MM.1S (cell line): ENCODE data around the gene MNAT1.
A peak's percentile ranks its signal among the peaks of the same experiment; 100 is the strongest.
"Not testable (repeated sequence)": the region's sequence is repeated elsewhere in the genome, so short reads cannot be mapped to it uniquely, and the experiment has no call there.

Experiments
- DNase-seq: peaks from one replicate; pipeline ENCODE4 v3.0.0-alpha.2; 2015
- H2AFZ ChIP-seq: fragments of 300-600 bp; sonication (generic); 2 replicates; pipeline ENCODE4 v1.6.0; 2016; ENCODE audit warnings: antibody characterized with exemption, low read length
- H3F3A ChIP-seq: fragments of 300-600 bp; sonication (generic); 2 replicates; pipeline ENCODE4 v1.6.1; 2016; ENCODE audit warnings: mild to moderate bottlenecking, antibody characterized with exemption, low read length, moderate library complexity, mixed read lengths; ENCODE audit not compliant: insufficient read depth
- H3K27ac ChIP-seq: fragments of 300-600 bp; sonication (generic); 2 replicates; pipeline ENCODE4 v1.5.1; 2016; ENCODE audit warnings: mild to moderate bottlenecking, low read length
- H3K27me3 ChIP-seq: fragments of 300-600 bp; sonication (generic); replicated peaks from 2 replicates; pipeline ENCODE4 v1.6.0; 2016; ENCODE audit warnings: low read length; ENCODE audit not compliant: insufficient read depth
- H3K36me3 ChIP-seq: fragments of 300-600 bp; sonication (generic); replicated peaks from 2 replicates; pipeline ENCODE4 v1.6.1; 2016; ENCODE audit warnings: mild to moderate bottlenecking, low read length, mixed read lengths; ENCODE audit not compliant: insufficient read depth
- H3K4me1 ChIP-seq: fragments of 300-600 bp; sonication (generic); 2 replicates; pipeline ENCODE4 v1.6.1; 2016; ENCODE audit warnings: low read length, mixed read lengths
- H3K4me2 ChIP-seq: fragments of 300-600 bp; sonication (generic); 2 replicates; pipeline ENCODE4 v1.6.0; 2016; ENCODE audit warnings: low read depth, low read length
- H3K4me3 ChIP-seq: fragments of 300-600 bp; sonication (generic); 2 replicates; pipeline ENCODE4 v1.5.1; 2016; ENCODE audit warnings: low read length, mixed read lengths
- H3K79me2 ChIP-seq: fragments of 300-600 bp; sonication (generic); 2 replicates; pipeline ENCODE4 v1.6.1; 2016; ENCODE audit warnings: mixed run types, low read length, mixed read lengths
- H3K9ac ChIP-seq: fragments of 300-600 bp; sonication (generic); 2 replicates; pipeline ENCODE4 v1.6.1; 2016; ENCODE audit warnings: low read length, mixed read lengths
- H3K9me2 ChIP-seq: fragments of 300-600 bp; sonication (generic); replicated peaks from 2 replicates; pipeline ENCODE4 v1.6.1; 2016; ENCODE audit warnings: mild to moderate bottlenecking, low read length, mixed read lengths; ENCODE audit not compliant: insufficient read depth
- H3K9me3 ChIP-seq: fragments of 300-600 bp; sonication (generic); replicated peaks from 2 replicates; pipeline ENCODE4 v1.6.1; 2016; ENCODE audit warnings: mild to moderate bottlenecking, low read length, mixed read lengths; ENCODE audit not compliant: insufficient read depth
- H4K20me1 ChIP-seq: fragments of 300-600 bp; sonication (generic); 2 replicates; pipeline ENCODE4 v1.6.1; 2016; ENCODE audit warnings: mild to moderate bottlenecking, low read length, moderate library complexity, mixed read lengths; ENCODE audit not compliant: insufficient read depth
- EZH2 ChIP-seq: fragments of 300-600 bp; sonication (generic); optimal IDR thresholded peaks from 2 replicates; pipeline ENCODE3; 2017; ENCODE audit warnings: low read depth, mild to moderate bottlenecking, antibody characterized with exemption, low read length, mixed read lengths
- EZH2phosphoT487 ChIP-seq: fragments of 300-600 bp; sonication (generic); IDR thresholded peaks from 2 replicates; pipeline ENCODE4 v1.6.1; 2018; ENCODE audit warnings: antibody characterized with exemption, low read length
- TF ChIP-seq, protein P1 (sequence below): fragments of 300-600 bp; sonication (generic); IDR thresholded peaks from 2 replicates; pipeline ENCODE4 v1.5.1; 2016; ENCODE audit warnings: antibody characterized with exemption, low read length, mixed read lengths

MNAT1 gene

GRCh38 chr14:60723907-60724618, 10.5 kb upstream of the MNAT1 start, which contains the start of gene SIX4:
Gene SIX4 (minus strand): TSS chr14:60724351. CDS start chr14:60724074, 277 bp downstream.
- H3K36me3 ChIP-seq, result no peaks in the 10 kb centered on the region
- no peaks in the 10 kb centered on the region for H3K4me1 ChIP-seq
- no peaks in the 10 kb centered on the region for H3K9me2 ChIP-seq
- H3K4me2 ChIP-seq, result peak within 1 kb of the TSS; percentile 69
- DNase-seq, result peak; percentile 67
- no peaks in the 10 kb centered on the region for H3F3A ChIP-seq
- peak within 1 kb of the TSS; percentile 51; the same call in 1 of the 2 replicates for H3K27ac ChIP-seq
- peak within 1 kb of the TSS; percentile 76 for H3K4me3 ChIP-seq
- no peaks in the 10 kb centered on the region for H3K79me2 ChIP-seq
- TF ChIP-seq, protein P1, sequence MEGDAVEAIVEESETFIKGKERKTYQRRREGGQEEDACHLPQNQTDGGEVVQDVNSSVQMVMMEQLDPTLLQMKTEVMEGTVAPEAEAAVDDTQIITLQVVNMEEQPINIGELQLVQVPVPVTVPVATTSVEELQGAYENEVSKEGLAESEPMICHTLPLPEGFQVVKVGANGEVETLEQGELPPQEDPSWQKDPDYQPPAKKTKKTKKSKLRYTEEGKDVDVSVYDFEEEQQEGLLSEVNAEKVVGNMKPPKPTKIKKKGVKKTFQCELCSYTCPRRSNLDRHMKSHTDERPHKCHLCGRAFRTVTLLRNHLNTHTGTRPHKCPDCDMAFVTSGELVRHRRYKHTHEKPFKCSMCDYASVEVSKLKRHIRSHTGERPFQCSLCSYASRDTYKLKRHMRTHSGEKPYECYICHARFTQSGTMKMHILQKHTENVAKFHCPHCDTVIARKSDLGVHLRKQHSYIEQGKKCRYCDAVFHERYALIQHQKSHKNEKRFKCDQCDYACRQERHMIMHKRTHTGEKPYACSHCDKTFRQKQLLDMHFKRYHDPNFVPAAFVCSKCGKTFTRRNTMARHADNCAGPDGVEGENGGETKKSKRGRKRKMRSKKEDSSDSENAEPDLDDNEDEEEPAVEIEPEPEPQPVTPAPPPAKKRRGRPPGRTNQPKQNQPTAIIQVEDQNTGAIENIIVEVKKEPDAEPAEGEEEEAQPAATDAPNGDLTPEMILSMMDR, result no peak
- TF ChIP-seq EZH2phosphoT487, result no peak
- no peak for TF ChIP-seq EZH2
- H4K20me1 ChIP-seq, result no peaks in the 10 kb centered on the region
- no peaks in the 10 kb centered on the region for H3K9me3 ChIP-seq
- H3K27me3 ChIP-seq, result no peaks in the 10 kb centered on the region
- peak within 1 kb of the TSS; percentile 85 for H2AFZ ChIP-seq
- H3K9ac ChIP-seq, result peak within 1 kb of the TSS; percentile 56; the same call in 1 of the 2 replicates

GRCh38 chr14:60731291-60731690, 3.3 kb upstream of the MNAT1 start:
- H3K36me3 ChIP-seq, H3K4me2 ChIP-seq, H3K9me2 ChIP-seq, H4K20me1 ChIP-seq, H3K27ac ChIP-seq, H2AFZ ChIP-seq, H3K4me1 ChIP-seq, H3K4me3 ChIP-seq, H3K9ac ChIP-seq, H3F3A ChIP-seq, DNase-seq, H3K27me3 ChIP-seq, H3K9me3 ChIP-seq: not testable (repeated sequence)
- peaks cover 17% of the 10 kb centered on the region for H3K79me2 ChIP-seq

GRCh38 chr14:60732840-60733483, 1.6 kb upstream of the MNAT1 start:
- no peaks in the 10 kb centered on the region for H3K36me3 ChIP-seq
- H3K4me2 ChIP-seq, result no peak overlapping the region
- no peaks in the 10 kb centered on the region for H3K27me3 ChIP-seq
- no peak overlapping the region for H3K9ac ChIP-seq
- no peak overlapping the region for H3K4me3 ChIP-seq
- no peak overlapping the region for H2AFZ ChIP-seq
- H3K79me2 ChIP-seq, result peaks cover 22% of the 10 kb centered on the region
- 0 out of 2 replicates have a peak, but pooled peaks cover 3% of the 10 kb centered on the region for H3K4me1 ChIP-seq
- H3K9me2 ChIP-seq, result no peaks in the 10 kb centered on the region
- H4K20me1 ChIP-seq, result no peaks in the 10 kb centered on the region
- no peaks in the 10 kb centered on the region for H3K9me3 ChIP-seq
- no peak for TF ChIP-seq EZH2
- TF ChIP-seq EZH2phosphoT487, result no peak
- TF ChIP-seq, protein P1, result no peak
- DNase-seq, result no peak
- H3F3A ChIP-seq, result no peaks in the 10 kb centered on the region
- H3K27ac ChIP-seq, result no peak overlapping the region
